DMS153 treated with DMSO at 0.1 percent for 48 hours (cell line): Measurements from ENCODE around the gene SMIM36.
"Not testable (repeated sequence)": the region's sequence is repeated elsewhere in the genome, so short reads cannot be mapped to it uniquely, and the experiment has no call there.

Experiments
- DNase-seq: peaks from one replicate; lab custom pipeline; 2025; ENCODE audit not compliant: unreplicated experiment; lab: John Stamatoyannopoulos, UW

SMIM36 gene

DNA sequence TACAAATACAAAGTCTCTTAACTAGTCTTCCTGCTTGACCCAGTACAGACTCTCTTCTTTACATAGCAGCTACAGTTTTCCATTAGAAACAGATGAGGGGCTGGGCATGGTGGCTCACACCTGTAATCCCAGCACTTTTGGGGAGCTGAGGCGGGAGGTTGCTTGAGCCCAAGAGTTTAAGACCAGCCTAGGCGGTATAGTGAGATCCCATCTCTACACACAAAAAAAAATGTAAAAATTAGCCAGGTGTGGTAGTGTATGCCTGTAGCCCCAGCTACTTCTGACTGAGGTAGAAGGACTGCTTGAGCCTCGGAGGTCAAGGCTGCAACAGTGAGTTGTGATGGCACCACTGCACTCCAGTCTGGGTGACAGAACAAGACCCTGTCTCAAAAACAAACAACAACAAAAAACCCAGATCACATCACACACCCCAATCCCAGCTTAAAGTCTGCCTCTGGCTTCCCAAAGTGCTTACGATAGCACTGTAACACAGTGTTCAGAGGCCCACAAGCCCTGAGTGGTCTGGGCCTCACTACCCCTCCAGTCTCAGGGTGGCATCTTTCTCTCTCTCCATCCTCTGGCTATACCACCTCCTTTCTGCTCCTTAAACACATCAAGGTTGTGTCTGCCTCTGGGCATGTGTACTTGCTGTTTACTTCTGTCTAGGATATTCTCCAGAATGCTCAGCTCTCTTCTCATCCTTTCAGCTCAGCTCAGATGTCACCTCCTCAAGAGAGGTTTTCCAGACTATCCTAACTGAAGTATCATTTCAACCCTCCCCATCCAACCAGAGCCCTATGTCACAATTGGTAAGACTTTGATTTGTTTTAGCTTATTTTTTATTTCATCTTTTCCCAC lies 93.6 kb downstream of the SMIM36 start:
- DNase-seq = no peak

DNA sequence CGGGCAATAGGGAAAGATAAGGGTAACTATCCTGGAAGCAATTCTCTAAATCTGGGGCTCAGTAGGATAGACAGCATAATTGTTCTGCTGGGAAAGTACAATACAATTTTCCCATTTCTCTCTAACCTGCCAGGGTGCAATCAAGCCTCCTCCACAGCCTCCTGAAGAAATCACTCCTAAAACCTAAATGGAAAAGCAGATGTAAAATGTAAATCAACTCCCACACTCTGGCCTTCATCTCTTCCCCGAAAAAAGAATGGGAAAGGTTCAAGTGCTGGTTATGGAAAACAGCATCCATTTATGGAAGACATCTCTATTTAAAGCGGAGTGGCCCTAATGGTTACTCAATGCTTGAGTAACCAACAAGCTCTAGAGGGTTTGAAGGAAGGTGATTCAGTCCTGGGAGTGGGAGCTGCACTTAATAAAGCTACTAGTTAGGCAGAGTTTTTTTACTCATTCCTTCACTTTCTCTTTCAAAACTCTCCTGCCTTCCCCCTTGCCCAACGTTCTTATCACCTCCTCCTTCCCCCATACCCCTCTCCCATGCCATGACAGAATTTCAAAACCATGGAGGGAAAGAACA lies 94.7 kb downstream of the SMIM36 start:
- no peak for DNase-seq

DNA sequence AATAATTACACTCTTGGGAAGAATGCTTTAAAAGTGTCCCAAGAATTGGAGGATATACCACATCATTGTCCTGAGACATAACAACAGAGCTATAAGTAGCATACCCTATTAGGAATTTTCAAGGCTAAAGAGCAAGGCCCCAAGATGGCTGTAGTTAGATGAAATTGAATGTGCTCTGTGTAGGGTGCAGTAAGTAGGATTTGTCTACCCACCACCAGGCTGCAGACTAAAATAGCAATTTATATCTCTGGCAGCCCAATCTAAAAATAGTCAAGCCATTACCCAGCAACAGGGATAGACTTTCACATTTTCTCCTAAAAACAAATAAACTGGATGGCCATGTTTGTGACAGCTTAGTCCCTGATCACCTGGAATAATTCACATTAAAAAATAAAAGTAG lies 95.3 kb downstream of the SMIM36 start:
- DNase-seq = no peak

DNA sequence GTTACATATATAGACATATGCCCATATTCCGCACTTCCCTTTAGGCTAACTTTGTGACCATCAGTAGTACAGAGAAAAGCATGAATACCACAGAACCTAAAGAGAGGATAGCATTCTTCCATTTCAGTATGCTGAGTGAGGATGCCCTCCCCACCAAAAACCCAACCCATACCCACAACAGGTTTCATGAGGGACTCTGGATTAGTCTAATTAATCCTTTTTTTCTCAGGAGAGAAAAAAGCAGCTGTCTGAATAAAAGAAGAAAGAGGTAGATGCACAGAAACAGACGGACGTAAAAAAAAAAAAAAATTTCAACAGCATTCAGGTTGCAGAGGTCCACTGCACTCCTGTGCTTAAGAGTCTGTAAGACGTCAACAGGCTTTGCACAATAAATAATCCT lies 96.3 kb downstream of the SMIM36 start:
- no peak for DNase-seq

DNA sequence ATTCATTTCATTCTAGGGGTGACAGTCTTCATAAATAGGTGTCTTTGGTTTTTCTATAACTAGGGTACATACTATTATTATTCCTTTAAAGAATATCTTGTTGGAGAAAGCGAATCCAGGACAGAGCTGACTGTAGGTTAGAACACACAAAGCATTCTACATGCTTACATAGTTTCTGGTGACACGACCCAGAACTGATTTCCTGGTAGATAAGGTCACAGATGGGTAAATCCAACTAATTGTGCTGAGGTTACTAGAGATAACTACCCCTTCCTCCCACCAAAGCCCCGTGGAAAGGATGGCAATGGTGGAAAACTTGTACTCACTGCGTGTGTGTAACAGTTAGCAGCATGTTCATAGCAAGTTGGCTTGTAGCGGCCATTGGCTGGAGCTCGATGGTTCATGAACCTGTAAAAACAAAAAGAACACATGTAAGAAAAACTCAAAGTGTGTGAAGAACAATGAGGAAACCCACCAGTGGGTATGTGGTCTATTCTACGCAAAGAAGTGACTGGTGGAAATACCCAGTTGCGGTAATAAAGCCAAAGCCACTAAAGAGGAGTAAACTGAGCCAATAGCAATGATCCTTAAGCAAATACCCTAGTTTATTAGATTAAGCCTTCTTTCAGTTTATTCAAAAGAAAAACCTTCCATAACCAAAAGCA lies 97.3 kb downstream of the SMIM36 start:
- DNase-seq = no peak

DNA sequence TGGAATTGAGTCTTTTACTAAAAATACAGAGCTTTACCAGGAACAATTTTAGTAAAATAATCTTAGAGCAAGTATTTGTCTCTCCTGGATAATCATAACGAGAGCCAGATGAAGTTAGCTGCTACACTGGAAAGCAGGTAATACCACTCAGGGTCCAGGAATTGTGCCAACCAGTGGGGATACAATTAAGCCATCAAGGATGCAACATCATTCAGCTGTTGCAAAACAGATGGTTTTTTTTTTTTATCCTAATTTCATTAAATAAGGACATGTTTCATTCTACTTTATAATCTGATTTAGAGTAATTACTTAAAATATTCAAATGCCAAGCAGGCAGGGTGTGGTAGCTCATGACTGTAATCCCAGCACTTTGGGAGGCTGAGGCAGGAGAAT lies 99.8 kb downstream of the SMIM36 start:
- no peak for DNase-seq

DNA sequence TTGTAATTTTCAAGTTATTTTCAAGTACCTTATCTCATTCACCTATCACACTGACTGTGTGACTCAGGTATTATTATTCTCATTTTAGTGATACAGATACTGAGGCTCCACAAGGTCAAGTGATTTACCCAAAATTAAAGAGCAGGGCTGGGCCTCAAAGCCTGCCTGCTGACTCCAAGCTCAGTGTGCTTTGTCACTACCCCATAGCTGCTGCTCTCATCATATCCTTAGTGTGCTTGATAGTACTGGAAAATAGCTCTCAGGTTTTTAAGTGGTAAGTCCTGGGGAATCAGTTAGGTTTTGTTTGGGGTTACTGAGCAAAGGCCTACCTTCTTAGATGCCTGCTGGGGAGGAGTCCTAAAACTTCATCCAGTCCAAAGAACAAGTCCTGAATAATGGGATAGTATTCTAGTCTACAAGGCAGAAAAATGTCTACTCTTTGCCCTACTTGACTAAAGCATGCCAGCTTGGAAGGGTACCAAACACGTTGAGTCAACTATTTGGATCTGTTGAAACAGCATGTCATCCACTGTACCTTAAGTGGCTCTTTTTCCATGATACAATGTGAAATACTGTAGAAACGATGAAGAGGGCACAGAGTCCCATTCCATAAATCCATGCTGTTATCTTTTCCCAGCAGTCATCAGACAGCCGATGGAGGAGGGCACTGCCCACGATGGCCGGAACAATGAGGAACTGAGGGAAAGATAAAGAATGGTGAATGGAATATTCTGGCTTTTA lies 100.4 kb downstream of the SMIM36 start:
- DNase-seq = no peak

DNA sequence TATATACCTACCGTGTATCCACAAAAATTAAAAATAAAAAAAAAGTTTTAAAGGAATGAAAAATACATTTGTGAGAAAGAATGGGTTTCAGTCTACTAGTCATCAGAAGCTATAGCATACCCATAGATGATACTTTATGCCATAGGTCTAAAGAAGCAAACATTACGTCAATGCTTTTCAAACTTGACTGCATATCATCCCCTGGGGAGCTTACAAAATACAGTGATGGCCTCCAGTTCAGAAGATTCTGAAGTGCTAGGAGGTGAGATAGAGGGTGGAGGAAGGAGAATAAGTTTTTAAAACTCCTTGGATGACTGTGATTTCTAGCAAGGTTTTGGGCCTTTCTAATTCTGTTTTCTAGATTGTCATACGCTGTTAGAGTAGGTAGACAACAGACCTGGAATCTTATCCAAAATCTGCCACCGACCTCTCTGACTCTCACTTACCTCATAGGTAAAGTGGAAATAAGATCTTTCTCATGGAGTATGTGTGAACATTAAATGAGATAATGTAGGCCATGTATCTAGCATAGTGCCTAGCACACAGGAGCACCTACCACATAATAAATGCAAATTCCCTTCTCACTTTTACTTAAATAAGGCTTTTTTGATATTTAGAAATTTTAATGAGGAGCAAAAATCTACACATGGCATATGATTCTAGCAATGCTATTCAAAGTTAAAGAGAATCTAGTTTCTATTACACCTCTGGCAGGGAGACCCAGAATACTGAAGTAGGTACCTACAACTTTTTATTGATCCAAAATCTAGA lies 102.0 kb downstream of the SMIM36 start:
- no peak for DNase-seq

DNA sequence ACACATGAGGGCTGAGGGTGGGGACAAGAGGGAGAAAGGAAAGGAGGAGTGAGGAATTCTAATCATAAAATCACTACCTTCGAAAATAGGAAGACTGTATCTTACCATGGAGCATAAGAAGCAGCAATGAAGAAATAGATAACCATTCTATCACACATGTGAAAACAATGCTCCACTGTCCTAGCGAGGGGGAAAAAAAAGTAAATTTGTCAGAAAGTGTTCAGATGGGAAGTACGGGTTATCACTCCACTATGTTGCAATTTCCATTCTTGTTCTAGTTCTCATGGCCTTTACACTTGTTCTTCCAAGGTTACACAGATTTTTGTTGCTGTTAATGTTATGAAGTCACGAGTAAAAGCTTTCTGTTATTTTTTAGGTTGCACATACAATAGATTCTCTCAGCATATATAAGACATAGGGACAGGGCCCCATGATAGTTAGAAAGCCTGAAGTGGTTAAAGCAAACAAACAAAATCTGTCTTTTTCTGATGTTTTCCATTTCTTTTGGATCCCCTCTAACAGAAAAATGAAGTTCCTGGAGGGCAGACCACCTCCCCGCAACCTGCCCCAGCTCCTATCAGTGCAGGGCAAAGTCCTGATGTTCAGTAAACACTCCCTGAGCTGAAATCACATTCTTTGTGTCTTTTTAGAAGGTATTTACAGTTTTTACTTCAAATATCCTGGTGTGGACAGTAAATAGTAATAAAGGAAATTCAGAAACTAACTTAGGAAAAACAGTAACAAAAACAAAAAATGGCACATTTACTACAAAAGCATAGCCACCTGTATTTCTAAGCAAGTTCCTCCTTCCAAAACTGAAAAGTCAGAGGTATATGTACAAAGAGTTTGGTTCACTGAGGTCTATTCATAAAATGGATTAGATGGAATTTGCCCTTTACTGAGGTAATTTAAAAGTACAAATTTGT lies 103.3 kb downstream of the SMIM36 start:
- DNase-seq = no peak

DNA sequence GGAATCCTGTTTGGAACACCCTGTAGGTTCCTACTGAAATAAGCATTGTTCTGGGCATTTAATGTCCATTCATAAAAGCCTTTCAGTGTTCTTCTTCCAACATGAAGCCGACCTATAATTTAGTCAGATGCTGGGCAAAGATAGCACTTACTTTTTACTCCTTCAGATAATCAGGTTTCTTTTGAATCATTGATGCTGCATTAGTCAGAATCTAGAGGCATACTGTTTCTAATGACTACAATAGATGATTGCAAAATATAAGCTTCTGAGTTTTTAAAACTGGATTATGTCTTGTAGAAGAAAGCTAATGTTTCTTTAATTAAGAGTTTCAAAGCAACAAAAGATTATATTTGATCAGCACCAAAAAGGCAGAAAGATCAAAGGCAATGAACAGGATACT lies 105.7 kb downstream of the SMIM36 start:
- no peak for DNase-seq

DNA sequence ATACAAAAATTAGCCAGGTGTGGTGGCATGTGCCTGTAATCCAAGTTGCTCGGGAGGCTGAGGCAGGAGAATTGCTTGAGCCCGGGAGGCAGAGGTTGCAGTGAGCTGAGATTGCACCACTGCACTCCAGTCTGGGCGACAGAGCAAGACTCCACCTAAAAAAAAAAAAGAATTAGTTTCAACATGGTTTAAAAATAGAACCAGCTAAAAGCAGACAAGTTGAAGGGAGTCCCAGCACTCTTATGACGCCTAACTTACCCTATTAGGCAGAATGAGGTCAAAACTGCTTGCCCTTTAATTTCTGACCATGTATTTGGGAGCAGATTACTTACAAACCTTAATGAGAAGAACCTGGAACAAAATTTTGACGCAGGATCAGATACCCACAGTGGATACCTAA lies 107.1 kb downstream of the SMIM36 start:
- DNase-seq = not testable (repeated sequence)

DNA sequence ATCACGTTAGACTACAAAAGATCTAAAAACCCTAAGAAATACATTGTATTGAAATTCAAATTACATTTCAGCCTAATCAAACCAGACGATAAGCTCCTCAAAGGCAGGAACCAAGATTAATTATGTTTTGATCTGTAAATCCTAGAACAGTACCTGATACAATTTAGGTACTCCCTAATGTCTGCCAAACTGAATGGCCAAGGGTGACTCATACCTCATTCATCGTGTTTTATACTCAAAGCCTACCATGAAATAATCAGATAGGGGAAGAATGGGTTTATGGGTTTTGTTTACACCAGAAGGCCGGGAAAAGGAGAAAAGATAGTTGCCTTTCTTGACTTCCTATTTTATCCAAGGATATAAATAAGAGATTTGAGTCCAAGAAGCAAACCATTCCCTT lies 108.9 kb downstream of the SMIM36 start:
- no peak for DNase-seq
